BLaER1 treated with 17β-estradiol and CSF1 and Interleukin-3, amounts not matched to agents 10 nM and 100 nM (cell line): ENCODE data around the gene EMILIN3.

Experiments
- H3K27ac ChIP-seq, 11 experiments: shearing (Covaris generic); formaldehyde crosslinking; 2 replicates each; pipeline ENCODE4 v1.8.1; 2022
- H3K27me3 ChIP-seq, 11 experiments: shearing (Covaris generic); formaldehyde crosslinking; 2 replicates each; pipeline ENCODE4 v1.8.1; 2022
- H3K36me3 ChIP-seq, 11 experiments: shearing (Covaris generic); formaldehyde crosslinking; 2 replicates each; pipeline ENCODE4 v1.8.1; 2022
- H3K4me1 ChIP-seq, 10 experiments: shearing (Covaris generic); formaldehyde crosslinking; 2 replicates each; pipeline ENCODE4 v1.8.1; 2022
- H3K4me2 ChIP-seq, 11 experiments: shearing (Covaris generic); formaldehyde crosslinking; 2 replicates each; pipeline ENCODE4 v1.8.1; 2022
- H3K4me3 ChIP-seq, 10 experiments: shearing (Covaris generic); formaldehyde crosslinking; 2 replicates each; pipeline ENCODE4 v1.8.1; 2022
- H3K9ac ChIP-seq, 11 experiments: shearing (Covaris generic); formaldehyde crosslinking; 2 replicates each; pipeline ENCODE4 v1.8.1; 2022
- H3K9me3 ChIP-seq, 11 experiments: shearing (Covaris generic); formaldehyde crosslinking; replicated peaks in 1 of 11; 2 replicates each; pipeline ENCODE4 v1.8.1; 2022
- H4K20me1 ChIP-seq, 11 experiments: shearing (Covaris generic); formaldehyde crosslinking; 2 replicates each; pipeline ENCODE4 v1.8.1; 2022
- Cebpa-rat ChIP-seq, 11 experiments: shearing (Covaris generic); IDR thresholded peaks; 2 replicates each; pipeline ENCODE4 v1.8.1; 2022

Gene EMILIN3

GRCh38 chr20:41380551-41381193, 14.1 kb upstream of the EMILIN3 start:
- Histone ChIP-seq H3K27ac (peak overlapping the region in 8 of 11 experiments; percentile 36 to 74 (median 62); a peak in 14 of 22 replicates), H4K20me1 (no peaks in the 10 kb centered on the region), H3K9me3 (peaks cover 0 to 14% (median 0%) of the 10 kb centered on the region in 11 experiments; a peak in 11 of 22 replicates), H3K9ac (peak overlapping the region in 5 of 11 experiments; percentile 2 to 50 (median 43); a peak in 5 of 22 replicates), H3K36me3 (no peaks in the 10 kb centered on the region), H3K27me3 (0 out of 22 replicates have a peak, but pooled peaks cover 0 to 3% (median 0%) of the 10 kb centered on the region in 11 experiments), H3K4me3 (peak overlapping the region in 4 of 10 experiments; percentile 2 to 48 (median 24); a peak in 4 of 20 replicates), H3K4me2 (peak overlapping the region; percentile 68 to 90 (median 84)), H3K4me1 (peaks cover 18 to 51% (median 30%) of the 10 kb centered on the region in 10 experiments)
- TF ChIP-seq Cebpa-rat (IDR thresholded peaks at IDR 0.05), result peak in 8 of 11 experiments; percentile 56 to 90 (median 80); a peak in 16 of 22 replicates

GRCh38 chr20:41379551-41379950, 12.9 kb upstream of the EMILIN3 start:
- TF ChIP-seq Cebpa-rat (IDR thresholded peaks at IDR 0.05), result no peak
- no peak overlapping the region for H3K4me3 ChIP-seq
- H4K20me1 ChIP-seq, result no peaks in the 10 kb centered on the region
- no peak overlapping the region for H3K9ac ChIP-seq
- peak overlapping the region; percentile 68 to 90 (median 84); a peak in 21 of 22 replicates for H3K4me2 ChIP-seq
- H3K27ac ChIP-seq, result peak overlapping the region in 3 of 11 experiments; percentile 31 to 63 (median 45); a peak in 3 of 22 replicates
- peaks cover 18 to 51% (median 30%) of the 10 kb centered on the region in 10 experiments for H3K4me1 ChIP-seq
- H3K36me3 ChIP-seq, result no peaks in the 10 kb centered on the region
- H3K27me3 ChIP-seq, result 0 out of 22 replicates have a peak, but pooled peaks cover 0 to 3% (median 0%) of the 10 kb centered on the region in 11 experiments
- peaks cover 0 to 14% (median 0%) of the 10 kb centered on the region in 11 experiments; a peak in 11 of 22 replicates for H3K9me3 ChIP-seq

GRCh38 chr20:41377275-41377674, 10.7 kb upstream of the EMILIN3 start:
- Histone ChIP-seq H3K27me3 (0 out of 22 replicates have a peak, but pooled peaks cover 0 to 3% (median 0%) of the 10 kb centered on the region in 11 experiments), H3K4me1 (peaks cover 18 to 41% (median 30%) of the 10 kb centered on the region in 10 experiments), H3K4me3 (no peak overlapping the region), H3K36me3 (no peaks in the 10 kb centered on the region), H3K27ac (no peak overlapping the region), H4K20me1 (peaks cover 0 to 3% (median 0%) of the 10 kb centered on the region in 11 experiments; a peak in 1 of 22 replicates), H3K9me3 (peaks cover 0 to 11% (median 7%) of the 10 kb centered on the region in 11 experiments; a peak in 16 of 22 replicates), H3K9ac (no peak overlapping the region), H3K4me2 (peak overlapping the region in 8 of 11 experiments; percentile 8 to 61 (median 38); a peak in 11 of 22 replicates)
- TF ChIP-seq Cebpa-rat (IDR thresholded peaks at IDR 0.05), result no peak

- TF ChIP-seq Cebpa-rat (IDR thresholded peaks at IDR 0.05), result no peak
- H3K9ac ChIP-seq, result no peak overlapping the region
- H3K27ac ChIP-seq, result no peak overlapping the region
- H3K27me3 ChIP-seq, result 0 out of 22 replicates have a peak, but pooled peaks cover 0 to 3% (median 0%) of the 10 kb centered on the region in 11 experiments
- H4K20me1 ChIP-seq, result peaks cover 0 to 3% (median 0%) of the 10 kb centered on the region in 11 experiments; a peak in 1 of 22 replicates
- peaks cover 2 to 20% (median 17%) of the 10 kb centered on the region in 11 experiments; a peak in 20 of 22 replicates for H3K9me3 ChIP-seq
- no peaks in the 10 kb centered on the region for H3K36me3 ChIP-seq
- H3K4me3 ChIP-seq, result no peak overlapping the region
- H3K4me1 ChIP-seq, result peaks cover 18 to 34% (median 26%) of the 10 kb centered on the region in 10 experiments
- H3K4me2 ChIP-seq, result no peak overlapping the region
Observed at GRCh38 chr20:41376349-41376748, 9.7 kb upstream of the EMILIN3 start.

- Histone ChIP-seq H3K4me3 (no peak overlapping the region), H3K27me3 (0 out of 22 replicates have a peak, but pooled peaks cover 0 to 3% (median 0%) of the 10 kb centered on the region in 11 experiments), H3K9ac (no peak overlapping the region), H3K4me1 (peaks cover 14 to 34% (median 24%) of the 10 kb centered on the region in 10 experiments), H3K36me3 (no peaks in the 10 kb centered on the region), H4K20me1 (peaks cover 0 to 3% (median 0%) of the 10 kb centered on the region in 11 experiments; a peak in 1 of 22 replicates), H3K9me3 (peaks cover 7 to 25% (median 22%) of the 10 kb centered on the region in 11 experiments; a peak in 21 of 22 replicates), H3K27ac (no peak overlapping the region), H3K4me2 (no peak overlapping the region)
- no peak for TF ChIP-seq Cebpa-rat (IDR thresholded peaks at IDR 0.05)
Observed at GRCh38 chr20:41375846-41376245, 9.2 kb upstream of the EMILIN3 start.

- H3K27me3 ChIP-seq, result 0 out of 22 replicates have a peak, but pooled peaks cover 0 to 3% (median 0%) of the 10 kb centered on the region in 11 experiments
- no peak overlapping the region for H3K27ac ChIP-seq
- H3K9me3 ChIP-seq, result peaks cover 8 to 32% (median 22%) of the 10 kb centered on the region in 11 experiments; a peak in 21 of 22 replicates
- peaks cover 0 to 3% (median 0%) of the 10 kb centered on the region in 11 experiments; a peak in 1 of 22 replicates for H4K20me1 ChIP-seq
- no peak overlapping the region for H3K4me2 ChIP-seq
- no peaks in the 10 kb centered on the region for H3K36me3 ChIP-seq
- H3K4me1 ChIP-seq, result peaks cover 0 to 34% (median 21%) of the 10 kb centered on the region in 10 experiments; a peak in 18 of 20 replicates
- H3K4me3 ChIP-seq, result no peak overlapping the region
- H3K9ac ChIP-seq, result no peak overlapping the region
- no peak for TF ChIP-seq Cebpa-rat (IDR thresholded peaks at IDR 0.05)
Observed at GRCh38 chr20:41373931-41374920, 7.6 kb upstream of the EMILIN3 start.

GRCh38 chr20:41373251-41373783, 6.7 kb upstream of the EMILIN3 start:
- Histone ChIP-seq H3K4me3 (no peak overlapping the region), H3K27me3 (peaks cover 0 to 6% (median 0%) of the 10 kb centered on the region in 11 experiments; a peak in 1 of 22 replicates), H3K4me1 (peaks cover 0 to 36% (median 23%) of the 10 kb centered on the region in 10 experiments; a peak in 18 of 20 replicates), H3K36me3 (no peaks in the 10 kb centered on the region), H3K9me3 (peaks cover 8 to 32% (median 22%) of the 10 kb centered on the region in 11 experiments; a peak in 21 of 22 replicates), H3K27ac (no peak overlapping the region), H3K4me2 (no peak overlapping the region), H3K9ac (no peak overlapping the region), H4K20me1 (peaks cover 0 to 3% (median 0%) of the 10 kb centered on the region in 11 experiments; a peak in 1 of 22 replicates)
- TF ChIP-seq Cebpa-rat (IDR thresholded peaks at IDR 0.05), result no peak

GRCh38 chr20:41371371-41371770, 4.8 kb upstream of the EMILIN3 start:
- H3K9ac ChIP-seq, result no peak overlapping the region
- peaks cover 0 to 3% (median 0%) of the 10 kb centered on the region in 11 experiments; a peak in 2 of 22 replicates for H4K20me1 ChIP-seq
- no peaks in the 10 kb centered on the region for H3K36me3 ChIP-seq
- no peak for TF ChIP-seq Cebpa-rat (IDR thresholded peaks at IDR 0.05)
- H3K27me3 ChIP-seq, result peaks cover 16 to 25% (median 19%) of the 10 kb centered on the region in 11 experiments
- peak overlapping the region in 2 of 11 experiments; percentile 5 to 60; a peak in 2 of 22 replicates for H3K4me2 ChIP-seq
- H3K27ac ChIP-seq, result no peak overlapping the region
- no peak overlapping the region for H3K4me3 ChIP-seq
- H3K4me1 ChIP-seq, result peaks cover 0 to 28% (median 22%) of the 10 kb centered on the region in 10 experiments; a peak in 17 of 20 replicates
- H3K9me3 ChIP-seq, result peaks cover 17 to 49% (median 34%) of the 10 kb centered on the region in 11 experiments; a peak in 21 of 22 replicates
